Stimulated activated memory B cell treated with anti-CD40 and anti-IgM and Interleukin-4, amounts not matched to agents 10 μg/mL and 1 μg/mL and 100 μg/mL, for 72 hours (primary cell): ENCODE measurements around the gene FBXW11.

Experiments used
- ATAC-seq: fragments of 150-1000 bp; cut with Tn5 transposase; 2 replicates; pipeline ENCODE4 v1.10.0; 2021
- H3K27ac Mint-ChIP-seq: one replicate; pipeline ENCODE4 v1.8.0; 2022; ENCODE audit warnings: mild to moderate bottlenecking, mixed read lengths
- H3K27me3 Mint-ChIP-seq: one replicate; pipeline ENCODE4 v1.8.0; 2022; ENCODE audit warnings: mixed read lengths
- H3K36me3 Mint-ChIP-seq: one replicate; pipeline ENCODE4 v1.8.0; 2022; ENCODE audit warnings: mixed read lengths
- H3K4me1 Mint-ChIP-seq: one replicate; pipeline ENCODE4 v1.8.0; 2022; ENCODE audit warnings: mixed read lengths
- H3K4me3 Mint-ChIP-seq: one replicate; pipeline ENCODE4 v1.8.0; 2022; ENCODE audit warnings: mild to moderate bottlenecking, moderate library complexity, mixed read lengths
- H3K9me3 Mint-ChIP-seq: one replicate; pipeline ENCODE4 v1.8.0; 2022; ENCODE audit warnings: mixed read lengths

FBXW11 gene

GRCh38 chr5:171848911-171849520 is 157.4 kb downstream of the FBXW11 start:
- Mint-ChIP-seq H3K4me3 (no peak overlapping the region), H3K4me1 (no peaks in the 10 kb centered on the region), H3K36me3 (peaks cover 28% of the 10 kb centered on the region), H3K27ac (no peak overlapping the region), H3K9me3 (no peaks in the 10 kb centered on the region), H3K27me3 (no peaks in the 10 kb centered on the region)
- no peak for ATAC-seq

GRCh38 chr5:171848486-171848885 is 158.0 kb downstream of the FBXW11 start:
- no peak for ATAC-seq
- peaks cover 26% of the 10 kb centered on the region for H3K36me3 Mint-ChIP-seq
- no peak overlapping the region for H3K4me3 Mint-ChIP-seq
- H3K4me1 Mint-ChIP-seq, result no peaks in the 10 kb centered on the region
- no peak overlapping the region for H3K27ac Mint-ChIP-seq
- no peaks in the 10 kb centered on the region for H3K27me3 Mint-ChIP-seq
- no peaks in the 10 kb centered on the region for H3K9me3 Mint-ChIP-seq

DNA sequence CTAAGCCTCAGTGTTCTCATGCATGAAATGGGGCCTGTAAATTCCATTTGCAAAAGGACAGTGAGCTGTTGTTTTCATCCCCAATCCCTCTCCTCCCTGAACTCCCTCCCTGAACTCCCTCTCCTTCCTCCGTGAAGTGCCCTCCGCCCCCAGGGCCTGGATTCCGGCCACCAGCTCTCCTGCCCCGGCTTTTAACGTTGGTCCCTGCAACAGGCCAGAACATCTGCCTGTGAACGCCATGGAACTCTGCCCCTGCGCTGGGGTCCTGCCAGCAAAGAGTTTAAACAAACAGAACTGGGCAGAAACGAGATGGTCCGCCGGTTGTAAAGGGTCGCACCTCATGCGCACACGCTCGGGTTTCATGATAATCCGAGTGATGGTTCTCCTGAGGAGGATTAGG is 158.4 kb downstream of the FBXW11 start:
- Mint-ChIP-seq H3K27ac (no peak overlapping the region), H3K4me3 (no peak overlapping the region), H3K9me3 (no peaks in the 10 kb centered on the region), H3K27me3 (no peaks in the 10 kb centered on the region), H3K36me3 (peaks cover 30% of the 10 kb centered on the region), H3K4me1 (no peaks in the 10 kb centered on the region)
- ATAC-seq, result no peak

GRCh38 chr5:171847026-171847425 is 159.4 kb downstream of the FBXW11 start:
- no peak overlapping the region for H3K27ac Mint-ChIP-seq
- no peak for ATAC-seq
- H3K4me3 Mint-ChIP-seq, result no peak overlapping the region
- H3K36me3 Mint-ChIP-seq, result peaks cover 37% of the 10 kb centered on the region
- H3K27me3 Mint-ChIP-seq, result no peaks in the 10 kb centered on the region
- no peaks in the 10 kb centered on the region for H3K4me1 Mint-ChIP-seq
- H3K9me3 Mint-ChIP-seq, result no peaks in the 10 kb centered on the region

DNA sequence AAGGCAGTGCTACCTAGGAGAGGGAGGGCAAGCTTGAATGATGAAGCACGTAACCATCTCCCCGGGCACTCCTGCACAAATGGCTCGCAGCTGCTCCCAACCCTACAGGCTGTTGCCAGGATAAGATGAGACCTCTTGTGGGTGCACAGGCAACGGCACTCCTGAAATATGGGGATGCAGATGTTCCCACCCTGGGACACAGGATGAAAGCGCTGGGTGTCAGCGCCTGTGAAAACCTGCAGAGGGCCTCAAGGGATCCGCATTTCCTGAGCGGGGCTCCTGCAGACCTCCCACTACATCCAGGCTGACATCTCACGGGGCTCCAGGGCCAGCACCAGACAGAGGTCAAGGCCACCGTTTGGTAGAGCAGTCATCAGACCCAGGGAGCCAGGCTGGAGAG is 160.1 kb downstream of the FBXW11 start:
- Mint-ChIP-seq H3K36me3 (peaks cover 44% of the 10 kb centered on the region), H3K27ac (no peak overlapping the region), H3K4me1 (no peaks in the 10 kb centered on the region), H3K4me3 (no peak overlapping the region), H3K9me3 (no peaks in the 10 kb centered on the region), H3K27me3 (no peaks in the 10 kb centered on the region)
- no peak for ATAC-seq

GRCh38 chr5:171845857-171846256 is 160.6 kb downstream of the FBXW11 start:
- ATAC-seq, result no peak
- H3K4me1 Mint-ChIP-seq, result peaks cover 3% of the 10 kb centered on the region
- H3K4me3 Mint-ChIP-seq, result no peak overlapping the region
- H3K9me3 Mint-ChIP-seq, result no peaks in the 10 kb centered on the region
- H3K27me3 Mint-ChIP-seq, result no peaks in the 10 kb centered on the region
- no peak overlapping the region for H3K27ac Mint-ChIP-seq
- H3K36me3 Mint-ChIP-seq, result peaks cover 49% of the 10 kb centered on the region

DNA sequence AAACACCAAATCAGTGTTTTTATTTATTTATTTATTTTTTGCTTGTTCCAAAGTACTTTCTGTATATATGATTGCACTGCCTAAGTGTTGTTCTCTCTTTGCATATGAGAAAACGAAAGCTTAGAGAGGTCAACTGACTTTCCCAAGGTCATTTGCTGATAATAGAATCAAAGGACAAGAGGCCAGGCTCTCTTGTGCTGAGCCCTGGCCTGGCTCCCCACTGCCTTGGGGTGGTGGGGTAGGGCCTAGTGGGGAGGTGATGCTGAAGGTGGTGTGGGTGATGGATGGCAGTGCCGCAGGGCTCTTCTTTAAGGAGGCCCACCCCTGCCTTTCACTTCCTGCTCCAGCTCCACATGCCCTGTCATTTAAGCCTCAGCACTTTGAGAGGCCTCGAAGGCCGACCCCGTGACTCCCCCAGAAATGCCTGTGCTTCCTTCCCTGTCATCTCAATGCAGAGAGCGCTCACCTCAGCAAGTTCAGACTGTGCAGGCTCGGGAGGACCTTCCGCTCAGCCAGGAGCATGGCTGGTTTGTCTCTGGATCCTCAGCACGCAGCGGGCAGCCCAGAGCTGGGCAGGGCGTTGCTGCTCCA is 161.3 kb downstream of the FBXW11 start:
- H3K4me1 Mint-ChIP-seq, result peaks cover 7% of the 10 kb centered on the region
- no peak for ATAC-seq
- peaks cover 55% of the 10 kb centered on the region for H3K36me3 Mint-ChIP-seq
- no peaks in the 10 kb centered on the region for H3K9me3 Mint-ChIP-seq
- H3K27me3 Mint-ChIP-seq, result no peaks in the 10 kb centered on the region
- H3K27ac Mint-ChIP-seq, result no peak overlapping the region
- no peak overlapping the region for H3K4me3 Mint-ChIP-seq

- H3K36me3 Mint-ChIP-seq, result peaks cover 38% of the 10 kb centered on the region
- no peak overlapping the region for H3K27ac Mint-ChIP-seq
- no peaks in the 10 kb centered on the region for H3K9me3 Mint-ChIP-seq
- H3K27me3 Mint-ChIP-seq, result no peaks in the 10 kb centered on the region
- peaks cover 7% of the 10 kb centered on the region for H3K4me1 Mint-ChIP-seq
- no peak overlapping the region for H3K4me3 Mint-ChIP-seq
- ATAC-seq, result no peak
These were observed 163.6 kb downstream of the FBXW11 start for GRCh38 chr5:171842777-171843328.

- Mint-ChIP-seq H3K36me3 (peaks cover 32% of the 10 kb centered on the region), H3K9me3 (no peaks in the 10 kb centered on the region), H3K27me3 (no peaks in the 10 kb centered on the region), H3K4me3 (no peak overlapping the region), H3K27ac (no peak overlapping the region), H3K4me1 (peaks cover 7% of the 10 kb centered on the region)
- no peak for ATAC-seq
These were observed 164.3 kb downstream of the FBXW11 start for GRCh38 chr5:171841984-171842776.

DNA sequence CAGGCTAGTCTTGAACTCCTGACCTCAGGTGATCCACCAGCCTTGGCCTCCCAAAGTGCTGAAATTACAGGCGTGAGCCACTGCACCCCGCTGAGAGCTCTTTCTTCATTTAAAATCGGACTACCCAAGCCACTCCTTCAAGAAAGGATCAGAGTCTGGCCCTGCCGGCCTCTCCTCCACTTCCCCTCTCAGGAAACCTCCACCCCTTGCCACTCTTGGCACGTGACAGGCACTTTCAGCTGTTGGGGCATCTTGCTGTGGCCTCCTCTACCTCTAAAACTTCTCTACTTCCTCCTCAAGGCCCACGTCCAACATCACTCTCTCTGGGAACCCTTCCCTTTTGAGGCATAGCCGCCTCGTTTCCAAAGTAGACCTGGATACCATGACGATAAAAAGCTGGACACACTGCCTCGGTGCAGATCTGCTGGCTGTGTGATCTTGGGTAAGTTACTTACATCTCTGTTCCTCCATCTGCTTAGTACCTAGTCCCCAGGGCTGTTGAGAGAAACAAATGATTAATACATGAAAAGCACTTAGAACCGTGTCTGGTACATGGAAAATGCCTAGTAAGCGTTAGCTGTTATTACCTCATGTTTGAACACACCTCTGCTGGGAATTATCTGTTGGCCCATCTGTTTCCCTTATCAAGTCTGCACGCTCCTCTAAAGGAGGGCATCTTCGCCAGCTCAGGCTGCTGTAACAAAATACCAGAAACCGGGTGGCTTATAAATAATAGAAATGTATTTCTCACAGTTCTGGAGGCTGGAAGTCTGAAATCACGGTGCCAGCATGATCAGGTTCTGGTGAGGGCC is 165.5 kb downstream of the FBXW11 start:
- peaks cover 39% of the 10 kb centered on the region for H3K36me3 Mint-ChIP-seq
- no peak overlapping the region for H3K27ac Mint-ChIP-seq
- no peak for ATAC-seq
- no peaks in the 10 kb centered on the region for H3K27me3 Mint-ChIP-seq
- H3K4me3 Mint-ChIP-seq, result no peak overlapping the region
- H3K9me3 Mint-ChIP-seq, result no peaks in the 10 kb centered on the region
- peaks cover 7% of the 10 kb centered on the region for H3K4me1 Mint-ChIP-seq

- Mint-ChIP-seq H3K27ac (no peak overlapping the region), H3K9me3 (no peaks in the 10 kb centered on the region), H3K4me1 (peaks cover 7% of the 10 kb centered on the region), H3K27me3 (no peaks in the 10 kb centered on the region), H3K36me3 (peaks cover 39% of the 10 kb centered on the region), H3K4me3 (no peak overlapping the region)
- ATAC-seq, result no peak
These were observed 166.4 kb downstream of the FBXW11 start for GRCh38 chr5:171840066-171840465.

GRCh38 chr5:171839112-171839511 is 167.3 kb downstream of the FBXW11 start:
- no peak for ATAC-seq
- Mint-ChIP-seq H3K4me1 (peaks cover 7% of the 10 kb centered on the region), H3K27ac (no peak overlapping the region), H3K9me3 (no peaks in the 10 kb centered on the region), H3K4me3 (no peak overlapping the region), H3K36me3 (peaks cover 39% of the 10 kb centered on the region), H3K27me3 (no peaks in the 10 kb centered on the region)

GRCh38 chr5:171838066-171838465 is 168.4 kb downstream of the FBXW11 start:
- H3K9me3 Mint-ChIP-seq, result peaks cover 3% of the 10 kb centered on the region
- H3K27ac Mint-ChIP-seq, result no peak overlapping the region
- H3K4me3 Mint-ChIP-seq, result no peak overlapping the region
- H3K27me3 Mint-ChIP-seq, result no peaks in the 10 kb centered on the region
- peaks cover 7% of the 10 kb centered on the region for H3K4me1 Mint-ChIP-seq
- peaks cover 45% of the 10 kb centered on the region for H3K36me3 Mint-ChIP-seq
- no peak for ATAC-seq

DNA sequence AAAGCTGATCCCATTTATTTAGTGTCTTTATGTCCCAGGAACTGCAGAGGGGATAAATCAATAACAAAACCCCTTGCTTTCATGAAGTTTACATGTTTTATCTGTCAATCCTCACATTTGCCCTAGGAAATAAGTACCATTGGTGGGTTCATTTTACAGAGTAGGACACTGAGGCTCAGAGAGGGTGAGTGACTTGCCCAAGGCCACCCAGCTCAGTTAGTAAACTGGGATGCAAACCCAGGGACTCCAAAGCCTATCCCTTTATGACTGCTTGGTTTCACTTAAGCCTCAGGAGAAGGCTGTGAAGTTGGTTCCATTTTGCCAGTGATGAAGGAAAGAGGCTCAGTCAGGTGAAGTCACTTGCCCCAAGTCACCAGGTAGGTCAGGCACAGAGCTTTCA is 168.9 kb downstream of the FBXW11 start:
- H3K4me3 Mint-ChIP-seq, result no peak overlapping the region
- H3K27me3 Mint-ChIP-seq, result no peaks in the 10 kb centered on the region
- peaks cover 3% of the 10 kb centered on the region for H3K9me3 Mint-ChIP-seq
- H3K4me1 Mint-ChIP-seq, result peaks cover 7% of the 10 kb centered on the region
- no peak for ATAC-seq
- peaks cover 46% of the 10 kb centered on the region for H3K36me3 Mint-ChIP-seq
- no peak overlapping the region for H3K27ac Mint-ChIP-seq

- peaks cover 35% of the 10 kb centered on the region for H3K36me3 Mint-ChIP-seq
- H3K9me3 Mint-ChIP-seq, result peaks cover 14% of the 10 kb centered on the region
- H3K27ac Mint-ChIP-seq, result no peak overlapping the region
- no peaks in the 10 kb centered on the region for H3K27me3 Mint-ChIP-seq
- ATAC-seq, result no peak
- H3K4me1 Mint-ChIP-seq, result no peaks in the 10 kb centered on the region
- H3K4me3 Mint-ChIP-seq, result no peak overlapping the region
These were observed 171.4 kb downstream of the FBXW11 start for GRCh38 chr5:171835066-171835465.
